Trophoblast cell (in vitro differentiated cells and primary cell): ENCODE data around the gene ABCG1.
A peak's percentile ranks its signal among the peaks of the same experiment; 100 is the strongest.

Experiments
- DNase-seq, 2 donors: peaks; one replicate each; pipeline ENCODE4 v3.0.0-alpha.2; 2016
- H2AFZ ChIP-seq: 2 replicates; pipeline ENCODE4 v1.6.1; 2013; ENCODE audit warnings: low read length, moderate library complexity, mild to moderate bottlenecking; ENCODE audit not compliant: insufficient read depth, poor library complexity
- H2AK5ac ChIP-seq: 2 replicates; pipeline ENCODE4 v1.6.1; 2013; ENCODE audit warnings: mild to moderate bottlenecking, low read length
- H2BK120ac ChIP-seq: 2 replicates; pipeline ENCODE4 v1.6.1; 2013; ENCODE audit warnings: low read length, mild to moderate bottlenecking, moderate library complexity; ENCODE audit not compliant: insufficient read depth, poor library complexity
- H2BK12ac ChIP-seq: 2 replicates; pipeline ENCODE4 v1.6.1; 2013; ENCODE audit warnings: mild to moderate bottlenecking, low read length, moderate library complexity
- H2BK5ac ChIP-seq: 2 replicates; pipeline ENCODE4 v1.6.1; 2013; ENCODE audit warnings: low read length, low read depth, moderate library complexity, mild to moderate bottlenecking; ENCODE audit not compliant: poor library complexity
- H3K14ac ChIP-seq: 2 replicates; pipeline ENCODE4 v1.6.1; 2013; ENCODE audit warnings: mild to moderate bottlenecking, low read length
- H3K18ac ChIP-seq: 2 replicates; pipeline ENCODE4 v1.6.1; 2013; ENCODE audit warnings: mild to moderate bottlenecking, low read length
- H3K23ac ChIP-seq: 2 replicates; pipeline ENCODE4 v1.6.1; 2013; ENCODE audit warnings: low read length
- H3K27ac ChIP-seq: 2 replicates; pipeline ENCODE4 v1.5.1; 2013; ENCODE audit warnings: low read depth, mild to moderate bottlenecking, inconsistent platforms, low read length, moderate library complexity
- H3K27me3 ChIP-seq: 2 replicates; pipeline ENCODE4 v1.6.1; 2013; ENCODE audit warnings: inconsistent platforms, mild to moderate bottlenecking, low read length, moderate library complexity; ENCODE audit not compliant: insufficient read depth
- H3K36me3 ChIP-seq, 2 experiments: 1 replicate in 1 of 2; 2 replicates in 1 of 2; pipeline ENCODE4 v1.6.1; 2013; ENCODE audit warnings: low read length in 2 of 2, mild to moderate bottlenecking in 2 of 2, moderate library complexity in 1 of 2; ENCODE audit not compliant: insufficient read depth in 2 of 2, control insufficient read depth in 1 of 2
- H3K4ac ChIP-seq: 2 replicates; pipeline ENCODE4 v1.6.1; 2013; ENCODE audit warnings: low read depth, mild to moderate bottlenecking, low read length, moderate library complexity
- H3K4me1 ChIP-seq, 2 experiments: 1 replicate in 1 of 2; 2 replicates in 1 of 2; pipeline ENCODE4 v1.6.1; 2013; ENCODE audit warnings: low read length in 2 of 2, mild to moderate bottlenecking in 2 of 2, moderate library complexity in 1 of 2; ENCODE audit not compliant: insufficient read depth in 2 of 2, control insufficient read depth in 1 of 2
- H3K4me2 ChIP-seq: 2 replicates; pipeline ENCODE4 v1.6.1; 2013; ENCODE audit warnings: inconsistent platforms, mild to moderate bottlenecking, low read length, moderate library complexity
- H3K4me3 ChIP-seq: 2 replicates; pipeline ENCODE4 v1.5.1; 2013; ENCODE audit warnings: mild to moderate bottlenecking, low read depth, low read length, inconsistent platforms
- H3K79me1 ChIP-seq: one replicate; pipeline ENCODE4 v1.6.1; 2013; ENCODE audit warnings: low read length
- H3K79me2 ChIP-seq: 2 replicates; pipeline ENCODE4 v1.6.1; 2013; ENCODE audit warnings: low read length, mild to moderate bottlenecking; ENCODE audit not compliant: control insufficient read depth, insufficient read depth, poor library complexity
- H3K9ac ChIP-seq: 2 replicates; pipeline ENCODE4 v1.6.1; 2013; ENCODE audit warnings: mild to moderate bottlenecking, low read length
- H3K9me3 ChIP-seq: 2 replicates; pipeline ENCODE4 v1.6.1; 2013; ENCODE audit warnings: low read depth, mild to moderate bottlenecking, control low read depth, inconsistent platforms, low read length; ENCODE audit not compliant: insufficient read depth
- H4K12ac ChIP-seq: 2 replicates; pipeline ENCODE4 v1.6.1; 2013; ENCODE audit warnings: low read depth, mild to moderate bottlenecking, low read length, moderate library complexity
- H4K8ac ChIP-seq: 2 replicates; pipeline ENCODE4 v1.6.1; 2013; ENCODE audit warnings: low read depth, mild to moderate bottlenecking, low read length, moderate library complexity
- H4K91ac ChIP-seq: one replicate; pipeline ENCODE4 v1.6.1; 2013; ENCODE audit warnings: low read depth, mild to moderate bottlenecking, low read length, moderate library complexity
- WGBS: extraction: QIAGEN DNeasy Blood & Tissue Kit; methylation state at CpG from one replicate; pipeline ENCODE4 v1.1.7; 2013; ENCODE audit warnings: missing lambda C conversion rate; ENCODE audit not compliant: insufficient read length, insufficient coverage; ENCODE audit errors: extremely low coverage; 5-methylcytosine and 5-hydroxymethylcytosine counted together

Gene ABCG1

DNA sequence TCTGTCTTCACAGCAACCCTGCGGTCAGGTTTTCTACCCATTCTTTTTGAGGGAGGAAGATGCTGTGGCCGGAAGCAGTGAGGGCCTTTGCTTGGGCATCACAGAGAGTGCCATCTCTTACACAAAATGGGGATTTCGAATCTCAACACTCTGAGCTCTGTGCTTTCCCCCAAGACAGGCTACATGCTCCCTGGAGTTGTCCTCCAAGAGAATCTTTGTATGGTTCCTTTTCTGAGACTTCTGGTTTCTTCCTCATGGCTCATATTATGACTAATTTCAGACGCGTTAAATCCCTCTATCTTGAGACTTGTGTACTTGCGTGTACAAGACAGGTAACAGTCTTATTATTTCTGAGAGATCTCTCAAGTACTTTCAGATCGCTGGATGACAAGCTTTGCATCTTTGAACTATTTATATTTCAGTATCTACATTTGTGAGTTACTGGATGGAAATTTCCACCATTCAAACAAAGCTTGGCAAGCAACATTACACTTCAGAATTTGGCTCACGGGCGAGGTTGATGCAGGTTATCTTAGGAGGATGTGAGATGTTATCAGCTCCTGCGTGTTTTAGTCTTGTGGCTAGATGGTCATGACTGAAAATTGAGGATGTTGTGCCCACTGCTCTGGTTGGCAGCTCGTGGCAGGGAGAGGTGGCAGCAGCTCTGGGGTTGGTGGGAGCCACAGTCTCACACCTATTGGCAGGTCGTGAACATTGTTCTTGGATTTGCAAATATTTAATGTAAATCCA lies 19.4 kb downstream of the ABCG1 start:
- Histone ChIP-seq H3K9me3 (peaks cover 2% of the 10 kb centered on the region), H4K12ac (no peak overlapping the region), H2AFZ (no peak overlapping the region), H3K79me2 (no peaks in the 10 kb centered on the region), H3K36me3 (no peaks in the 10 kb centered on the region), H3K4me2 (no peak overlapping the region), H3K27ac (no peak overlapping the region), H3K4me3 (no peak overlapping the region), H2AK5ac (no peak overlapping the region), H3K23ac (no peak overlapping the region), H4K8ac (no peak overlapping the region), H3K9ac (no peak overlapping the region), H3K27me3 (no peaks in the 10 kb centered on the region), H3K14ac (no peak overlapping the region), H2BK5ac (no peak overlapping the region), H2BK120ac (no peak overlapping the region), H3K4me1 (peaks cover 14% of the 10 kb centered on the region in 2 experiments), H3K18ac (no peak overlapping the region), H4K91ac (no peak overlapping the region), H2BK12ac (no peak overlapping the region), H3K79me1 (peaks cover 3% of the 10 kb centered on the region), H3K4ac (no peak overlapping the region)
- peak in 1 of 2 donors; percentile 43 for DNase-seq
- no CpG with 5 or more reads among the region's 12 CpGs for WGBS

DNA sequence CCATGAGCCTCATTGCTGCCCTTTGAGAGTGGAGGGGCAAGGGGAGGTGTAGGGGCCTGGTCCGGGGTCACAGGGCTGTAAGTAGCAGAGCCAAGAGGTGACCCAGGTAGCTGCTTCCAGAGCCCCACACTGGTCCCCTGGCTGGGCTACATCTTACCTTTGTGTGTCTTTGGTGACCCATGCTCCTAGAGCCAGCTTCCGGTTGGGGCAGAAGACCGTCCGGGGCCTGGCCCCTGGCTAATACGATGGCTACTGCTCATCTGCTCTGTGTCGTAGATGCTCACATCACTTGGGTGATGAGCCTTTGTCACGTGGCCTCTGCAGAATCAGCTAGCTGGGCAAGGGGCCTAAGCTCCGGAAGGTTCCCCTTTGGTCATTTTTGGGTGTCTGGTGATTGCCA lies 20.6 kb downstream of the ABCG1 start:
- no peaks in the 10 kb centered on the region for H3K27me3 ChIP-seq
- no peak for DNase-seq
- H2BK12ac ChIP-seq: no peak overlapping the region
- H3K23ac ChIP-seq: no peak overlapping the region
- no peak overlapping the region for H3K4me3 ChIP-seq
- peaks cover 3% of the 10 kb centered on the region for H3K79me1 ChIP-seq
- no peak overlapping the region for H4K91ac ChIP-seq
- H3K9ac ChIP-seq: no peak overlapping the region
- peaks cover 2% of the 10 kb centered on the region for H3K9me3 ChIP-seq
- no peak overlapping the region for H2AFZ ChIP-seq
- H2AK5ac ChIP-seq: no peak overlapping the region
- no peaks in the 10 kb centered on the region for H3K79me2 ChIP-seq
- H3K27ac ChIP-seq: no peak overlapping the region
- H3K36me3 ChIP-seq: no peaks in the 10 kb centered on the region
- no peak overlapping the region for H3K4me2 ChIP-seq
- peaks cover 6 to 7% of the 10 kb centered on the region in 2 experiments for H3K4me1 ChIP-seq
- H4K12ac ChIP-seq: no peak overlapping the region
- H3K18ac ChIP-seq: no peak overlapping the region
- no peak overlapping the region for H3K14ac ChIP-seq
- no peak overlapping the region for H3K4ac ChIP-seq
- H2BK5ac ChIP-seq: no peak overlapping the region
- WGBS: no CpG with 5 or more reads among the region's 8 CpGs
- H4K8ac ChIP-seq: no peak overlapping the region
- H2BK120ac ChIP-seq: no peak overlapping the region

DNA sequence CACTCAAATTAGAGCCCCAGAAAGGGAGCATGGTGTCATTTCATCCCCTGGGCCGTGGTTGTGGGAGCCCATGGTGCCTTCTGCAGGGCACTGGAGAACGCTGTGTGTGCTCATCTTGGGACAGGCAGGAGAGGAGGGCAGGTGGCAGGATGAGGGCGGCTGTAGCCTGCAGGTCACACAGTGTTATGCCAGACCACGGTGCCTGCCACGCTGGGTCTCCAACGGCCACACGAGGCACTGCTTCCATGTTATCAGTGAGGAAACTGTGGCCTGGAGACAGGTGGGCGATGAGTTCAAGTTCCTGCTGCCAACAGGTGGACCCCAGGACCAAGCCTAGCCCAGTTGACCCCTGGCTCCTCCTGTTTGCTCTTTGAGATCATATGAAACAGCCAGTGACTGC lies 21.0 kb downstream of the ABCG1 start:
- H3K79me1 ChIP-seq: peaks cover 2% of the 10 kb centered on the region
- no peak overlapping the region for H3K27ac ChIP-seq
- no peak overlapping the region for H4K12ac ChIP-seq
- WGBS: no CpG with 5 or more reads among the region's 8 CpGs
- H3K14ac ChIP-seq: no peak overlapping the region
- no peak overlapping the region for H3K4me3 ChIP-seq
- H3K4ac ChIP-seq: no peak overlapping the region
- no peak for DNase-seq
- H2BK12ac ChIP-seq: no peak overlapping the region
- no peak overlapping the region for H4K8ac ChIP-seq
- H3K4me1 ChIP-seq: peaks cover 4% of the 10 kb centered on the region in 2 experiments
- H3K23ac ChIP-seq: no peak overlapping the region
- H4K91ac ChIP-seq: no peak overlapping the region
- H3K9ac ChIP-seq: no peak overlapping the region
- H2BK5ac ChIP-seq: no peak overlapping the region
- H3K27me3 ChIP-seq: no peaks in the 10 kb centered on the region
- no peak overlapping the region for H2AK5ac ChIP-seq
- no peaks in the 10 kb centered on the region for H3K79me2 ChIP-seq
- H3K4me2 ChIP-seq: no peak overlapping the region
- no peak overlapping the region for H2BK120ac ChIP-seq
- peaks cover 2% of the 10 kb centered on the region for H3K9me3 ChIP-seq
- no peaks in the 10 kb centered on the region for H3K36me3 ChIP-seq
- no peak overlapping the region for H3K18ac ChIP-seq
- H2AFZ ChIP-seq: no peak overlapping the region

DNA sequence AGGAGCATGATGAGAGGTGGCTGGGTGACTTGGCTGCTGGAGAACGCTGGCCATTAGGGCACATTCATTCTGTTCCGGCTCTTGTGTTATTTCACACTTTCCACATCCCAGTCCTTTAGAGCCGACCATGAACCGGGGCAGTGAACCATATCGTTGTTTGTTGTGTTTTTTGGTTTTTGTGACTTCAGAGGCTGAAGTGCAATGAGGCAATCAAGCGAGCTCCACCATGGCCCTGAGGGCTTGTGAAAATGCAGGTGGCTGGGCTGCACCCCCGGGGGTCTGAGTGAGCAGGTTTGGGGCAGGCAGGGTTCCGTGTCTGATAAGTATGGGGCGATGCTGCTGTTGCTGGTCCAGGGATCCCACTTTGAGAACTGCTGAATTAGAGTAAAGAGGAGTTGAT lies 23.7 kb downstream of the ABCG1 start:
- Histone ChIP-seq H2BK5ac (no peak overlapping the region), H3K4me1 (no peaks in the 10 kb centered on the region), H3K4ac (no peak overlapping the region), H2BK120ac (no peak overlapping the region), H4K91ac (no peak overlapping the region), H3K79me1 (no peaks in the 10 kb centered on the region), H3K79me2 (no peaks in the 10 kb centered on the region), H3K27me3 (no peaks in the 10 kb centered on the region), H3K27ac (no peak overlapping the region), H3K23ac (no peak overlapping the region), H3K4me2 (no peak overlapping the region), H2AFZ (no peak overlapping the region), H3K18ac (no peak overlapping the region), H3K4me3 (no peak overlapping the region), H4K8ac (no peak overlapping the region), H3K9ac (no peak overlapping the region), H3K36me3 (no peaks in the 10 kb centered on the region), H2BK12ac (no peak overlapping the region), H3K9me3 (peaks cover 2% of the 10 kb centered on the region), H4K12ac (no peak overlapping the region), H3K14ac (no peak overlapping the region), H2AK5ac (no peak overlapping the region)
- DNase-seq: no peak
- whole genome bisulfite sequencing: no CpG with 5 or more reads among the region's 9 CpGs
